GM12878 (cell line): ENCODE results near the gene LYL1. TPM values are rescaled to one million over a fixed set of nuclear protein-coding genes. Genes with fewer than 3 reads are reported as not detected.

Experiments used
- ATAC-seq: fragments of 200-7000 bp; cut with Tn5 transposase; 3 replicates; pipeline ENCODE4 v1.9.1; 2020; ENCODE audit warnings: mild to moderate bottlenecking, moderate library complexity
- BruUV-seq: library from RNA; stranded (reverse); fragments of 400-500 nt; replicated peaks from 2 replicates; lab custom pipeline; 2021; lab: Mats Ljungman, UMichigan
- CTCF ChIA-PET: fragments of 300-600 bp; sonication (Branson Sonifier 250); formaldehyde crosslinking; extraction: SDS; loops from one replicate; lab custom pipeline; 2021; ENCODE audit warnings: inconsistent platforms; lab: Yijun Ruan, JAX
- POLR2A ChIA-PET: fragments of 350-600 bp; formaldehyde crosslinking; extraction: SDS; loops from one replicate; lab custom pipeline; 2021; ENCODE audit warnings: inconsistent platforms; lab: Charles Lee
- RAD21 ChIA-PET: fragments of 300-600 bp; sonication (Branson Sonifier 250); formaldehyde crosslinking; loops from one replicate; lab custom pipeline; 2023; ENCODE audit warnings: antibody characterized with exemption; ENCODE audit not compliant: unreplicated experiment; lab: Charles Lee
- SMC1A ChIA-PET: fragments of 300-600 bp; sonication (Branson Sonifier 250); formaldehyde crosslinking; loops from one replicate; lab custom pipeline; 2023; ENCODE audit not compliant: unreplicated experiment, uncharacterized antibody; lab: Charles Lee
- DNase-seq: peaks from one replicate; pipeline ENCODE4 v3.0.0-alpha.2; 2011; ENCODE audit warnings: low read depth, low spot score
- FAIRE-seq: peaks from 3 replicates; lab custom pipeline; 2011; peaks lifted over from hg19 to GRCh38; lab: Jason Lieb, UNC
- H2AFZ ChIP-seq: 2 replicates; pipeline ENCODE4 v1.6.0; 2011; ENCODE audit warnings: low read depth, low read length, control low read depth; ENCODE audit not compliant: control insufficient read depth
- H3K27ac ChIP-seq: 2 replicates; pipeline ENCODE4 v1.5.1; 2011; ENCODE audit warnings: control low read depth; ENCODE audit not compliant: control insufficient read depth, insufficient read depth
- H3K27me3 ChIP-seq, 2 experiments: replicated peaks in 1 of 2; 2 replicates each; pipeline versions ENCODE4 v1.6.0 to v1.6.1; 2011; ENCODE audit warnings: low read length in 1 of 2; ENCODE audit not compliant: control insufficient read depth in 2 of 2, insufficient read depth in 2 of 2
- H3K36me3 ChIP-seq, 2 experiments: 2 replicates each; pipeline ENCODE4 v1.5.1; 2011; ENCODE audit warnings: low read length in 1 of 2; ENCODE audit not compliant: control insufficient read depth in 2 of 2, insufficient read depth in 2 of 2
- H3K4me1 ChIP-seq: 2 replicates; pipeline ENCODE4 v1.6.1; 2011; ENCODE audit warnings: mild to moderate bottlenecking, low read length, moderate library complexity, mixed read lengths; ENCODE audit not compliant: control insufficient read depth, insufficient read depth
- H3K4me2 ChIP-seq: 2 replicates; pipeline ENCODE4 v1.6.0; 2011; ENCODE audit warnings: control low read depth; ENCODE audit not compliant: control insufficient read depth, insufficient read depth
- H3K4me3 ChIP-seq: fragments of 200-600 bp; sonication (generic); 2 replicates; pipeline ENCODE4 v1.5.1; 2016
- H3K79me2 ChIP-seq: 2 replicates; pipeline ENCODE4 v1.6.0; 2011; ENCODE audit warnings: low read length; ENCODE audit not compliant: control insufficient read depth, insufficient read depth
- H3K9ac ChIP-seq: 2 replicates; pipeline ENCODE4 v1.8.0; 2011; ENCODE audit warnings: low read length, control low read depth, mixed read lengths; ENCODE audit not compliant: control insufficient read depth, insufficient read depth
- H3K9me3 ChIP-seq: replicated peaks from 3 replicates; pipeline ENCODE4 v1.5.1; 2011; ENCODE audit warnings: mild to moderate bottlenecking, low read length; ENCODE audit not compliant: control insufficient read depth, insufficient read depth
- H4K20me1 ChIP-seq: 2 replicates; pipeline ENCODE4 v1.6.0; 2011; ENCODE audit not compliant: control insufficient read depth, insufficient read depth
- ASH2L ChIP-seq: fragments of 300-600, 200-600 bp; sonication (generic); IDR thresholded peaks from 2 replicates; pipeline ENCODE4 v1.6.1; 2017; ENCODE audit warnings: low read depth, mild to moderate bottlenecking, borderline replicate concordance
- CHD1 ChIP-seq: IDR thresholded peaks from 2 replicates; pipeline ENCODE4 v1.6.1; 2012; ENCODE audit warnings: low read depth, low read length, improper control_type of control experiment
- DPF2 ChIP-seq: fragments of 450-650 bp; IDR thresholded peaks from 2 replicates; pipeline ENCODE4 v1.6.1; 2017; ENCODE audit warnings: mild to moderate bottlenecking
- LARP7 ChIP-seq: fragments of 450-650 bp; IDR thresholded peaks from 2 replicates; pipeline ENCODE4 v1.6.1; 2017; ENCODE audit warnings: mild to moderate bottlenecking
- NR2C2 ChIP-seq: IDR thresholded peaks from 2 replicates; pipeline ENCODE4 v1.6.1; 2011; ENCODE audit warnings: borderline replicate concordance, low read depth; ENCODE audit not compliant: control insufficient read depth, insufficient read length
- NRF1 ChIP-seq: conservative IDR thresholded peaks from 2 replicates; pipeline ENCODE4 v1.6.1; 2011; ENCODE audit warnings: mild to moderate bottlenecking, low read depth, low read length, improper control_type of control experiment
- PAX5 ChIP-seq: IDR thresholded peaks from 2 replicates; pipeline ENCODE4 v1.6.1; 2011; ENCODE audit warnings: low read depth, low read length, borderline replicate concordance
- SMARCA5 ChIP-seq: fragments of 450-650 bp; IDR thresholded peaks from 2 replicates; pipeline ENCODE4 v1.6.1; 2017; ENCODE audit warnings: mild to moderate bottlenecking
- SP1 ChIP-seq: IDR thresholded peaks from one replicate; pipeline ENCODE4 v1.6.1; 2011; ENCODE audit warnings: low read depth, low read length
- SUPT20H ChIP-seq: IDR thresholded peaks from 2 replicates; pipeline ENCODE4 v1.6.1; 2011; ENCODE audit warnings: low read depth, mild to moderate bottlenecking, low read length, moderate library complexity, borderline replicate concordance; ENCODE audit not compliant: control insufficient read depth
- TCF12 ChIP-seq: IDR thresholded peaks from 2 replicates; pipeline ENCODE4 v1.6.1; 2011; ENCODE audit warnings: low read depth, mild to moderate bottlenecking, low read length
- TCF3 ChIP-seq: IDR thresholded peaks from 2 replicates; pipeline ENCODE4 v1.6.1; 2012; ENCODE audit warnings: low read depth, mild to moderate bottlenecking, low read length, borderline replicate concordance; ENCODE audit not compliant: insufficient read depth
- TCF7 ChIP-seq: IDR thresholded peaks from 2 replicates; pipeline ENCODE4 v1.6.1; 2014; ENCODE audit warnings: antibody characterized with exemption, borderline replicate concordance
- in situ Hi-C: fragments of 300-500 bp; cut with MboI; formaldehyde crosslinking; loops from 9 replicates; pipeline ENCODE4 v1.14.3; 2018; ENCODE audit warnings: mixed read lengths
- intact Hi-C: fragments of 100-400 bp; cut with micrococcal nuclease; formaldehyde crosslinking; loops from one replicate; pipeline ENCODE4 v1.14.2; 2022; ENCODE audit not compliant: unreplicated experiment
- polyA plus RNA-seq, 11 experiments: library from polyadenylated mRNA; depleted of rRNA in 4 of 11; unstranded in 6 of 11; stranded (reverse) in 5 of 11; fragments of >200 nt; fragmentation: Nextera tagmentation in 4 of 11; fragmentation: Illumina TruSeq in 1 of 11; extraction: Ambion mirVana in 4 of 11; extraction: Trizol in 1 of 11; gene quantifications; 1 replicate in 1 of 11; 2 replicates in 10 of 11; pipeline versions ENCODE4 v1.2.1 to v1.2.3, GENCODE V29; 2011 to 2016; ENCODE audit warnings: inconsistent platforms in 2 of 11, missing spikeins in 2 of 11, low read depth in 1 of 11
- total RNA-seq, 4 experiments: library from RNA; depleted of rRNA in 3 of 4; stranded (reverse); fragments of >200 nt in 3 of 4; fragmentation: Illumina TruSeq in 1 of 4; extraction: Trizol in 1 of 4; gene quantifications; 2 replicates each; pipeline versions ENCODE4 v1.2.1 to v1.2.3, GENCODE V29; 2013 to 2021
- TF ChIP-seq, protein P1 (sequence below): IDR thresholded peaks from 2 replicates; pipeline ENCODE4 v1.6.1; 2011; ENCODE audit warnings: low read depth, low read length, improper control_type of control experiment, borderline replicate concordance

LYL1 gene
- total and polyA plus RNA-seq, 10 of the 15 experiments (the other 5 are each of a cell fraction or from before 2014, with no cell fraction given): 0.10 to 34.8 (median 4.4) TPM

DNA sequence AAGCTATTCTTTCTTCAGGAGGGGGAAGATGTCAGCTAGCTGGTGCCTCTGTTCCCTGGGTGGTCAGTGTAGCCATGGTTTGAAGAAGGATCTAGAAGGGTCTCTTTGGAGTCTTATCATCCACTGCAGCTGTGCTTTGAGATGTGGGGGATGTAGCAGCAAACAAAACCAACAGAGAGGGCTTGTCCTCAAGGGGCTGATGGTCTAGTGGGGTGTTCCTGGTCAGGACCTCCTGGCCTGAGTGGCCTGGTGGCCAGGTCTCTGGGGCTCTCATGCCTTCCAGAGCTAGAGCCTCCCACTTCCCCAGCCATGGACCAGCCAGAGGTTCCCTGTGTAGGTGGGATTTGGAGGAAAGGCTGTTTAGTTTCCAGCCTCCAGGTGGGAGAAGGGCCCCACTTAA is 40.3 kb downstream of the LYL1 start:
- in situ Hi-C loops (no loop called here), intact Hi-C loops (no loop called here)
- no TSS peak for BruUV-seq
- H3K4me3 ChIP-seq: no peak overlapping the region
- H3K27me3 ChIP-seq: peaks cover 8 to 11% of the 10 kb centered on the region in 2 experiments
- ChIA-PET CTCF (interaction anchor here (1.0 to 10.9 kb wide), 9 partner anchors 8 to 150 kb away, joined by 3 to 247 read pairs (median 26); no protein-coding TSS in a partner anchor), RAD21 (interaction anchor here (0.6 to 4.6 kb wide), 5 partner anchors 15 to 92 kb away, joined by 3 to 49 read pairs (median 3); no protein-coding TSS in a partner anchor), POLR2A (interaction anchor here (1.7 kb wide), 1 partner anchor 32 kb away, joined by 4 read pairs; no protein-coding TSS in a partner anchor), SMC1A (interaction anchor here (1.1 to 3.5 kb wide), 3 partner anchors 29 to 83 kb away, joined by 3 to 45 read pairs (median 9); partner anchors contain the start of gene NACC1)
- no peaks in the 10 kb centered on the region for H3K4me1 ChIP-seq
- no peaks in the 10 kb centered on the region for H3K36me3 ChIP-seq
- H3K9me3 ChIP-seq: no peaks in the 10 kb centered on the region
- H2AFZ ChIP-seq: no peak overlapping the region
- H3K9ac ChIP-seq: no peak overlapping the region
- H3K4me2 ChIP-seq: no peak overlapping the region
- ATAC-seq: no peak
- FAIRE-seq: no peak
- TF ChIP-seq SMARCA5 (no peak), SUPT20H (no peak), TCF3 (no peak), SP1 (no peak), LARP7 (no peak), CHD1 (no peak), TCF12 (no peak), PAX5 (no peak), NRF1 (no peak), DPF2 (no peak), TCF7 (no peak), NR2C2 (no peak), ASH2L (no peak)
- TF ChIP-seq, protein P1, sequence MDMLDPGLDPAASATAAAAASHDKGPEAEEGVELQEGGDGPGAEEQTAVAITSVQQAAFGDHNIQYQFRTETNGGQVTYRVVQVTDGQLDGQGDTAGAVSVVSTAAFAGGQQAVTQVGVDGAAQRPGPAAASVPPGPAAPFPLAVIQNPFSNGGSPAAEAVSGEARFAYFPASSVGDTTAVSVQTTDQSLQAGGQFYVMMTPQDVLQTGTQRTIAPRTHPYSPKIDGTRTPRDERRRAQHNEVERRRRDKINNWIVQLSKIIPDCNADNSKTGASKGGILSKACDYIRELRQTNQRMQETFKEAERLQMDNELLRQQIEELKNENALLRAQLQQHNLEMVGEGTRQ: no peak
- no peak for DNase-seq
- H3K79me2 ChIP-seq: no peaks in the 10 kb centered on the region
- no peak overlapping the region for H3K27ac ChIP-seq
- H4K20me1 ChIP-seq: no peaks in the 10 kb centered on the region
